ACHN (cell line): ENCODE results near the gene EPG5.
"Not testable (repeated sequence)": the region's sequence is repeated elsewhere in the genome, so short reads cannot be mapped to it uniquely, and the experiment has no call there.

Experiments
- DNase-seq: peaks from one replicate; pipeline ENCODE4 v3.0.0-alpha.2; 2015
- in situ Hi-C: cut with HindIII; loops from 2 replicates; pipeline ENCODE4 v1.10.0; 2017; ENCODE audit warnings: low sequenced_read_pairs, low pct_ligation_motif_present, low pct_unique_long_range_greater_than_20kb

EPG5 gene

GRCh38 chr18:45984546-45985235 is 17.6 kb upstream of the EPG5 start:
- in situ Hi-C loops = no loop called here
- no peak for DNase-seq

GRCh38 chr18:45981821-45982220 is 14.7 kb upstream of the EPG5 start:
- in situ Hi-C loops = no loop called here
- DNase-seq = no peak

- DNase-seq = no peak
- in situ Hi-C loops = no loop called here
Observed at GRCh38 chr18:45980229-45980628, 13.1 kb upstream of the EPG5 start.

- no peak for DNase-seq
- in situ Hi-C loops = no loop called here
Observed at GRCh38 chr18:45978084-45978483, 11.0 kb upstream of the EPG5 start.

GRCh38 chr18:45976974-45977373 is 9.8 kb upstream of the EPG5 start:
- in situ Hi-C loops = no loop called here
- DNase-seq = no peak

- DNase-seq = no peak
- in situ Hi-C loops = no loop called here
Observed at GRCh38 chr18:45976566-45976965, 9.4 kb upstream of the EPG5 start.

GRCh38 chr18:45974088-45974536 is 7.0 kb upstream of the EPG5 start:
- peak; percentile 77 for DNase-seq
- in situ Hi-C loops = no loop called here

- DNase-seq, in situ Hi-C loops: not testable (repeated sequence)
Observed at GRCh38 chr18:45964913-45965312, 2.2 kb downstream of the EPG5 start.

- in situ Hi-C loops = no loop called here
- DNase-seq = peak; percentile 69
Observed at GRCh38 chr18:45962866-45963265, 4.3 kb downstream of the EPG5 start.

- in situ Hi-C loops = no loop called here
- DNase-seq = peak; percentile 92
Observed at GRCh38 chr18:45962461-45962860, 4.7 kb downstream of the EPG5 start.

GRCh38 chr18:45959484-45959883 is 7.6 kb downstream of the EPG5 start:
- DNase-seq, in situ Hi-C loops: not testable (repeated sequence)

- peak; percentile 66 for DNase-seq
- in situ Hi-C loops = no loop called here
Observed at GRCh38 chr18:45958730-45959129, 8.4 kb downstream of the EPG5 start.

- in situ Hi-C loops = no loop called here
- DNase-seq = no peak
Observed at GRCh38 chr18:45958027-45958426, 9.1 kb downstream of the EPG5 start.

GRCh38 chr18:45957100-45957499 is 10.0 kb downstream of the EPG5 start:
- DNase-seq = peak; percentile 22
- in situ Hi-C loops = no loop called here

- DNase-seq = peak; percentile 82
Observed at GRCh38 chr18:45954070-45954934, 12.8 kb downstream of the EPG5 start.

GRCh38 chr18:45951016-45951714 is 16.0 kb downstream of the EPG5 start:
- peak; percentile 82 for DNase-seq
- in situ Hi-C loops = no loop called here

More at GRCh38 chr18:45954070-45954934, 12.8 kb downstream of the EPG5 start:
- in situ Hi-C loops = no loop called here

GRCh38 chr18:45945669-45946068 is 21.5 kb downstream of the EPG5 start:
- no peak for DNase-seq
- in situ Hi-C loops = no loop called here

- no peak for DNase-seq
- in situ Hi-C loops = no loop called here
Observed at GRCh38 chr18:45940724-45941123, 26.4 kb downstream of the EPG5 start.

GRCh38 chr18:45939236-45939635 is 27.9 kb downstream of the EPG5 start:
- in situ Hi-C loops = no loop called here

More at GRCh38 chr18:45939236-45939635, 27.9 kb downstream of the EPG5 start:
- no peak for DNase-seq
